NB4 (cell line): Measurements from ENCODE around the gene MAP3K14.

Source experiments
- CTCF ChIP-seq: IDR thresholded peaks from one replicate; pipeline ENCODE4 v1.5.1; 2012; ENCODE audit warnings: low read depth, low read length
- MAX ChIP-seq: IDR thresholded peaks from 2 replicates; pipeline ENCODE4 v1.6.1; 2011; ENCODE audit warnings: low read depth, low read length
- POLR2A ChIP-seq: IDR thresholded peaks from 2 replicates; pipeline ENCODE4 v1.6.1; 2011; ENCODE audit warnings: mild to moderate bottlenecking; ENCODE audit not compliant: insufficient read length; ENCODE audit errors: extremely low read depth

GRCh38 chr17:45258981-45259380, 57.8 kb downstream of the MAP3K14 start:
- TF ChIP-seq CTCF: no peak
- no peak for TF ChIP-seq POLR2A
- TF ChIP-seq MAX: no peak
